Endothelial cell of umbilical vein (primary cell): Measurements from ENCODE around the gene NETO1. TPM values are rescaled to one million over a fixed set of nuclear protein-coding genes. Genes with fewer than 3 reads are reported as not detected.

Experiments used
- BruUV-seq: library from RNA; stranded (reverse); fragments of 400-500 nt; replicated peaks from 2 replicates; lab custom pipeline; 2021; lab: Mats Ljungman, UMichigan
- CTCF ChIA-PET: fragments of 300-600, 350-600 bp; sonication (Branson Sonifier 250); formaldehyde crosslinking; loops from one replicate; lab custom pipeline; 2021; ENCODE audit warnings: antibody characterized with exemption, inconsistent platforms; lab: Charles Lee
- POLR2A ChIA-PET: fragments of 300-600, 350-600 bp; sonication (Branson Sonifier 250); formaldehyde crosslinking; loops from one replicate; lab custom pipeline; 2021; ENCODE audit warnings: antibody characterized with exemption, inconsistent platforms; lab: Charles Lee
- DNase-seq: peaks from one replicate; pipeline ENCODE4 v3.0.0-alpha.2; 2011; ENCODE audit warnings: low read depth, low spot score
- FAIRE-seq: peaks from 2 replicates; lab custom pipeline; 2011; peaks lifted over from hg19 to GRCh38; lab: Jason Lieb, UNC
- H2AFZ ChIP-seq: 2 replicates; pipeline ENCODE4 v1.6.0; 2012; ENCODE audit warnings: low read depth, low read length, control low read depth, inconsistent platforms
- H3K27ac ChIP-seq: 2 replicates; pipeline ENCODE4 v1.5.1; 2011; ENCODE audit warnings: low read depth, mild to moderate bottlenecking, control low read depth, low read length, moderate library complexity; ENCODE audit not compliant: insufficient read depth
- H3K27me3 ChIP-seq, 2 experiments: 2 replicates each; pipeline versions ENCODE4 v1.6.0 to v1.6.1; 2011; ENCODE audit warnings: low read length in 2 of 2, mixed read lengths in 1 of 2; ENCODE audit not compliant: control insufficient read depth in 2 of 2, insufficient read depth in 2 of 2
- H3K36me3 ChIP-seq, 2 experiments: 2 replicates in 1 of 2; 3 replicates in 1 of 2; pipeline ENCODE4 v1.5.1; 2011; ENCODE audit warnings: low read length in 2 of 2, mild to moderate bottlenecking in 1 of 2, moderate library complexity in 1 of 2; ENCODE audit not compliant: control insufficient read depth in 2 of 2, insufficient read depth in 2 of 2; ENCODE audit errors: extremely low read depth in 1 of 2
- H3K4me1 ChIP-seq: 3 replicates; pipeline ENCODE4 v1.5.1; 2011; ENCODE audit warnings: mild to moderate bottlenecking, low read length; ENCODE audit not compliant: control insufficient read depth, insufficient read depth; ENCODE audit errors: extremely low read depth
- H3K4me2 ChIP-seq: 2 replicates; pipeline ENCODE4 v1.6.1; 2011; ENCODE audit warnings: low read length, control low read depth, mixed read lengths; ENCODE audit not compliant: insufficient read depth
- H3K4me3 ChIP-seq, 3 experiments: fragments of 200-600 bp in 1 of 3; sonication (generic), shearing (Covaris generic) in 1 of 3; replicated peaks in 1 of 3; 2 replicates each; pipeline ENCODE4 v1.5.1; 2011 to 2016; ENCODE audit warnings: control low read depth in 3 of 3, low read length in 3 of 3, mild to moderate bottlenecking in 2 of 3, inconsistent platforms in 1 of 3, low read depth in 1 of 3, moderate library complexity in 1 of 3; ENCODE audit not compliant: insufficient read depth in 1 of 3
- H3K79me2 ChIP-seq: 2 replicates; pipeline ENCODE4 v1.6.0; 2012; ENCODE audit warnings: low read length, inconsistent platforms; ENCODE audit not compliant: control insufficient read depth, insufficient read depth
- H3K9ac ChIP-seq: replicated peaks from 2 replicates; pipeline ENCODE3; 2011; ENCODE audit warnings: low read length, control low read depth; ENCODE audit not compliant: insufficient read depth; ENCODE audit errors: extremely low read depth
- H3K9me1 ChIP-seq: replicated peaks from 3 replicates; pipeline ENCODE4 v1.6.0; 2011; ENCODE audit warnings: mild to moderate bottlenecking, low read length; ENCODE audit not compliant: control insufficient read depth, insufficient read depth; ENCODE audit errors: extremely low read depth
- H3K9me3 ChIP-seq: replicated peaks from 2 replicates; pipeline ENCODE4 v1.5.1; 2012; ENCODE audit warnings: low read length, inconsistent platforms; ENCODE audit not compliant: control insufficient read depth, insufficient read depth
- H4K20me1 ChIP-seq: replicated peaks from 2 replicates; pipeline ENCODE3; 2011; ENCODE audit warnings: mild to moderate bottlenecking, low read length; ENCODE audit not compliant: control insufficient read depth, insufficient read depth; ENCODE audit errors: extremely low read depth
- GATA2 ChIP-seq: IDR thresholded peaks from 2 replicates; pipeline ENCODE4 v1.7.0; 2011; ENCODE audit warnings: low read depth, mild to moderate bottlenecking, moderate library complexity, mixed read lengths, low read length; ENCODE audit not compliant: insufficient read length, insufficient read depth
- POLR2A ChIP-seq: IDR thresholded peaks from 2 replicates; pipeline ENCODE4 v1.6.1; 2012; ENCODE audit warnings: low read depth, mild to moderate bottlenecking, control low read depth, low read length
- dilution Hi-C: fragments of 300-500 bp; cut with MboI; formaldehyde crosslinking; loops from one replicate; pipeline ENCODE4 v1.15.0; 2019; ENCODE audit warnings: low sequenced_read_pairs; ENCODE audit not compliant: extremely low pct_ligation_motif_present
- intact Hi-C: fragments of 100-400 bp; cut with micrococcal nuclease; formaldehyde crosslinking; loops from one replicate; pipeline ENCODE4 v1.10.0; 2022
- polyA plus RNA-seq, 4 experiments: library from polyadenylated mRNA; depleted of rRNA in 3 of 4; stranded (reverse) in 3 of 4; unstranded in 1 of 4; fragments of >200 nt; gene quantifications; 2 replicates each; pipeline versions ENCODE4 v1.2.1 to v1.2.3, GENCODE V29; 2011 to 2012; ENCODE audit warnings: missing spikeins in 1 of 4
- total RNA-seq: library from RNA; stranded (reverse); gene quantifications from 2 replicates; pipeline ENCODE4 v1.2.3, GENCODE V29; 2021
- TF ChIP-seq, protein P1 (sequence below): IDR thresholded peaks from 2 replicates; pipeline ENCODE4 v1.6.1; 2011; ENCODE audit not compliant: insufficient read depth, insufficient read length

NETO1 gene
- total and polyA plus RNA-seq, 2 donors (not counting 3 experiments of a cell fraction or from before 2014, with no cell fraction given), result not detected

DNA sequence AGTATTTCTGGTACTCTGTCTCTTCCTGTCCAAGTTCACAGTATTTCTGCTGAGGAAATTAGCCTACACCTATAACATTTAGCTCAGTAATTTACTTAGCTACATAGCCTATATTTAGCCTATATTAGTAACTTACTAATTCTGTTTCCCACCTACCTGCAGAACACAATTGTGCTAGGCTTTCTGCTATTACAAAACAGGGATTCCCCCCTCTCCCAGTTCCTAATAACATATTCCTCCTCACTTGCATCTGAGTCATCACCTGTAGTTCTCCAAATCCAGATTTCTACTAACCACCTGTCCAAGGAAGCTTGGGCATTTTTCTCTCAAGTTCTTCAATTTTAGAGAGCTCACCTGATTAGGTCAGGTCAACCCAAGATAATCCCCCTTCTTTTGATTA, 94.9 kb downstream of the NETO1 start:
- no peak overlapping the region for H3K4me2 ChIP-seq
- intact Hi-C loops, result no loop called here
- POLR2A ChIA-PET, result no interaction called here
- no peak overlapping the region for H3K9ac ChIP-seq
- FAIRE-seq (no peak), DNase-seq (no peak)
- no peaks in the 10 kb centered on the region for H3K9me1 ChIP-seq
- no peaks in the 10 kb centered on the region for H4K20me1 ChIP-seq
- dilution Hi-C loops, result no loop called here
- H3K27ac ChIP-seq, result no peak overlapping the region
- CTCF ChIA-PET, result interaction anchor here (1.3 kb wide), 1 partner anchor 10 kb away, joined by 5 read pairs; no protein-coding TSS in a partner anchor
- no peak overlapping the region for H3K4me3 ChIP-seq
- H3K4me1 ChIP-seq, result no peaks in the 10 kb centered on the region
- H3K9me3 ChIP-seq, result no peaks in the 10 kb centered on the region
- no peaks in the 10 kb centered on the region for H3K36me3 ChIP-seq
- TF ChIP-seq, protein P1, sequence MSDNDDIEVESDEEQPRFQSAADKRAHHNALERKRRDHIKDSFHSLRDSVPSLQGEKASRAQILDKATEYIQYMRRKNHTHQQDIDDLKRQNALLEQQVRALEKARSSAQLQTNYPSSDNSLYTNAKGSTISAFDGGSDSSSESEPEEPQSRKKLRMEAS, result no peak
- no peak for TF ChIP-seq POLR2A
- no TSS peak for BruUV-seq
- no peaks in the 10 kb centered on the region for H3K79me2 ChIP-seq
- no peaks in the 10 kb centered on the region for H3K27me3 ChIP-seq
- no peak overlapping the region for H2AFZ ChIP-seq

DNA sequence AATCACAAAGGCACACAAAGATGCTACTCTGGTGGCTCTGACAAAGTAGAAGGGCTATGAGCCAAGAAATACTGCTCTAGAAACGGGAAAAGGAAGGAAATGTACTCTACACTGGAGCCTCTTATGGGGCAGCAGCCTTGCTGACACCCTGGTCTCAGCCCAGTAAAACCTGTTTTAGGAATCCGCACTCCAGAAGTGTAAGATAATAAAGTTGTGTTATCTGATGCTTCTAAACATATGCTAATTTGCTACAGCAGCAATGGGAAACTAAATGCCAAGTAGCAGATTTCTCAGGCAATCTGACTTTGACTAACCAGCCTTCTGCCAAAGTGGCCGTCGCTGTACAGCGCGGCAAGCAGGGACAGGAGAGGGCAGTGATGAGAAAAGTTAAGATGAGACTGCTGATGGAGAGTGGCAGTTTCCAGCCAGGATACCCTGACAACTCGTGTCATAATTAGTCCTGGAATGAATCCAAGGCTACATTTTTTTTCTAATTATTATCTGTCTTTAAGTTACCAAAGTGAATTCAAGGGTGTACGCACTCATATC, 99.0 kb downstream of the NETO1 start:
- Histone ChIP-seq H3K4me2 (no peak overlapping the region), H3K27me3 (no peaks in the 10 kb centered on the region), H2AFZ (no peak overlapping the region), H3K36me3 (no peaks in the 10 kb centered on the region), H3K79me2 (no peaks in the 10 kb centered on the region), H3K9me3 (no peaks in the 10 kb centered on the region), H3K4me3 (no peak overlapping the region), H3K4me1 (no peaks in the 10 kb centered on the region), H3K9me1 (no peaks in the 10 kb centered on the region), H3K27ac (no peak overlapping the region), H4K20me1 (no peaks in the 10 kb centered on the region), H3K9ac (no peak overlapping the region)
- TF ChIP-seq, protein P1, result no peak
- TF ChIP-seq GATA2, result no peak
- ChIA-PET POLR2A (no interaction called here), CTCF (no interaction called here)
- dilution Hi-C loops, result no loop called here
- intact Hi-C loops, result no loop called here
- FAIRE-seq (no peak), DNase-seq (no peak)
- no TSS peak for BruUV-seq
